GM13976 (cell line): ENCODE measurements around the gene HTR4.

Source experiments
- DNase-seq: peaks from one replicate; pipeline ENCODE4 v3.0.0; 2012; ENCODE audit warnings: low spot score
- in situ Hi-C: fragments of 300-500 bp; cut with MboI; formaldehyde crosslinking; loops from one replicate; pipeline ENCODE4 v1.12.0; 2022; ENCODE audit warnings: low sequenced_read_pairs, mixed read lengths, inconsistent platforms; ENCODE audit not compliant: unreplicated experiment
- TF ChIP-seq, protein P1 (sequence below): IDR thresholded peaks from 2 replicates; pipeline ENCODE4 v1.5.1; 2012; ENCODE audit warnings: borderline replicate concordance, mild to moderate bottlenecking; ENCODE audit not compliant: insufficient read depth; ENCODE audit errors: extremely low read depth, missing control alignments, control extremely low read depth

HTR4 gene

DNA sequence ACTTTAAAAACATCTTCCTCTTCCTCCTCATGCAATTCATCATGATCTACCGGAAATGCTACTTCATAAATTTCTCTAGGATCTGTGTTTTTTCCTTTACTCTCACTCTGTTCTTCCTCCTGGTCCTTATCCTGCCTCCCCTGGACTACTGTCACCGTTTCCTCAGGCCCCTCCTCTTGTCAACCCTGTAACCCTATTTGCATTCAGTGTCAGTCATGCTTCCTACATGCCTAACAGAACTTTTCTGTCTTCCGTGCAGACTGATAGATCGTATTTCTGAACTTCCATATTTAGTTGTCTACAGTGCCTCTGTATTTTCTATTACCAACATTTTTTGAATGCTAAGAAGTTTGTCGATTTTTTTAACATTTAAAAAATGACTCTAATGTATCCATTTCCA is 27.3 kb downstream of the HTR4 start:
- DNase-seq = no peak
- TF ChIP-seq, protein P1, sequence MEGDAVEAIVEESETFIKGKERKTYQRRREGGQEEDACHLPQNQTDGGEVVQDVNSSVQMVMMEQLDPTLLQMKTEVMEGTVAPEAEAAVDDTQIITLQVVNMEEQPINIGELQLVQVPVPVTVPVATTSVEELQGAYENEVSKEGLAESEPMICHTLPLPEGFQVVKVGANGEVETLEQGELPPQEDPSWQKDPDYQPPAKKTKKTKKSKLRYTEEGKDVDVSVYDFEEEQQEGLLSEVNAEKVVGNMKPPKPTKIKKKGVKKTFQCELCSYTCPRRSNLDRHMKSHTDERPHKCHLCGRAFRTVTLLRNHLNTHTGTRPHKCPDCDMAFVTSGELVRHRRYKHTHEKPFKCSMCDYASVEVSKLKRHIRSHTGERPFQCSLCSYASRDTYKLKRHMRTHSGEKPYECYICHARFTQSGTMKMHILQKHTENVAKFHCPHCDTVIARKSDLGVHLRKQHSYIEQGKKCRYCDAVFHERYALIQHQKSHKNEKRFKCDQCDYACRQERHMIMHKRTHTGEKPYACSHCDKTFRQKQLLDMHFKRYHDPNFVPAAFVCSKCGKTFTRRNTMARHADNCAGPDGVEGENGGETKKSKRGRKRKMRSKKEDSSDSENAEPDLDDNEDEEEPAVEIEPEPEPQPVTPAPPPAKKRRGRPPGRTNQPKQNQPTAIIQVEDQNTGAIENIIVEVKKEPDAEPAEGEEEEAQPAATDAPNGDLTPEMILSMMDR = no peak
- in situ Hi-C loops = no loop called here

GRCh38 chr5:148626081-148626613 is 28.2 kb downstream of the HTR4 start:
- TF ChIP-seq, protein P1 = no peak
- in situ Hi-C loops = no loop called here
- DNase-seq = no peak

DNA sequence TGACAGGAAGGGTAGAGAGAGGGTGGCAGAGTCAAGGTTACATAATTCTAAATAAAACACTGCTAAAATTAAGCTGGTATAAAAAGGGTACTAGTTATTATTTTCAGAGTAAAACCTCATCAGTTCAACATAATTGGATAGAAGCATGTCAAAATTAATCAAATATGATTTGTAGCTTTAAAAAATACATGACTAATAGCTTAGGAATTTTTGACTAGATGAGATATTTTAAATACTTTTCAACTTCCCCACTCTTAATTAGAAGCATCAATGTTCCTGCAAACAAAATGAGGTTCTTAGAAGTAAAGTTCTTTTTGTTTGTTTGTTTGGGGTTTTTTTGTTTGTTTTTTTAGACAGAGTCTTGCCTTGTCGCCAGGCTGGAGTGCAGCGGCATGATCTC is 29.1 kb downstream of the HTR4 start:
- TF ChIP-seq, protein P1 = no peak
- in situ Hi-C loops = no loop called here
- DNase-seq = no peak

- in situ Hi-C loops = no loop called here
- TF ChIP-seq, protein P1 = no peak
- no peak for DNase-seq
Observed at GRCh38 chr5:148623741-148624140, 30.6 kb downstream of the HTR4 start.

DNA sequence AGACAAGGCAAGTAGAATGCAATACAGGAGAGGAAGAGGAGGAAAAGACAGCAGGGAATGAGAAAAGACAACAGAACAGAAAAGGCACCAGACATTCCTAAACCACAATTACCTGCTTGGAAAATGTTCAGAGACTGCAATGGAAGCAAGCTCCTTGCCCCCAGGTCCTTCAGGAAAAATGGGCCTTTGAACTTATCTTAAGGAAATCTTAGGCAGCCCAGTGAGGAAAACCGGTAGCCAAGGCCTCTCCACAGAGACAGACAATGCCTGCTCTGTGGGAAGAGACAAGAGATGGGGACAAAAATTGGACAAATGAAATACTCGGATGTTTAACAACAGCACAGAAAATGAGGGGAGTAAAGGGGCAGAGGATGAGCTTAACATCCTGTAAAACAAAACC is 31.2 kb downstream of the HTR4 start:
- TF ChIP-seq, protein P1 = no peak
- in situ Hi-C loops = no loop called here
- no peak for DNase-seq

DNA sequence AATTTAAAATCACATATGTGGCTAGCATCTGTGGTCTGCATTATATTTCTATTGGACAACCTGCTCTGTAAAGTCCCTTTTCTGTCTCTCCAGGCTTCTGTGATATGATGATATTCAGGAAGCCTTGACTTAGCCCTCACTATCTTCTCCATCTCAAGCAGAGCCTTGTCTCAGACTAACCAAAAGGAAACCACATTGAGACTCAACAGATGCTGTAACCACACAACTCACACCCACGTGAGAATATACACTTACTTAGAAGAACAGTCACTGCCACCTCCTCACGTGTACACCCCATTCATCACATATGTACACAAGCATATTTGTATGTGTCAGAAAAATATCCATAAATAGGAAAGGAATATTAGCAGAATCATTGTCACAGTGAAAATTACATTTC is 33.6 kb downstream of the HTR4 start:
- TF ChIP-seq, protein P1 = no peak
- in situ Hi-C loops = no loop called here
- no peak for DNase-seq

DNA sequence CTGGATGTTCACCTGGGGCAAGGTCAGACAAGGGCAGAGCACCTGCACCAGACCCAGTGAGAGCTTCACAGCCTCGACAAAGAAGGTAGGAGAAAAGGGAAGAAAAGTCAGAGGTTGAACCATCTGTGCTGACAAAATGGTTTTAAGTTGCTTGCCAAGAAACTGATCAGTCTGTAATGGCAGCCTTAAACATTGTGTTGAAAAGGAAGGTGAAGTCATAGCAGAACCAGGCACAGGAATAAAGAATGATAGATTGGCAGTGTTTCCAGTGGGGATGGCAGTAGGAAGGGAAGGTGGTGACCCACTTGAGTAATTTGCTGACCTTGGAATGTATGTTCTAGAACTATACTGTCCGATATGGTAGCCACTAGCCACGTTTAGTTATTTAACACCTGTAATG is 34.2 kb downstream of the HTR4 start:
- no peak for DNase-seq
- in situ Hi-C loops = no loop called here
- TF ChIP-seq, protein P1 = no peak
